Endodermal cell (in vitro differentiated cells): ENCODE data around the gene TMEM255B. TPM values are rescaled to one million over a fixed set of nuclear protein-coding genes. Genes with fewer than 3 reads are reported as not detected.
A peak's percentile ranks its signal among the peaks of the same experiment; 100 is the strongest.

Experiments used
- DNase-seq: peaks from one replicate; pipeline ENCODE4 v3.0.0-alpha.2; 2017
- H3K27ac ChIP-seq: 2 replicates; pipeline ENCODE4 v1.5.1; 2013; ENCODE audit warnings: mild to moderate bottlenecking, low read depth, low read length, moderate library complexity
- H3K27me3 ChIP-seq: 2 replicates; pipeline ENCODE4 v1.6.1; 2013; ENCODE audit warnings: mild to moderate bottlenecking, low read length, moderate library complexity; ENCODE audit not compliant: insufficient read depth, control insufficient read depth, poor library complexity, severe bottlenecking
- H3K36me3 ChIP-seq: 2 replicates; pipeline ENCODE4 v1.7.0; 2013; ENCODE audit warnings: mild to moderate bottlenecking, low read length, moderate library complexity; ENCODE audit not compliant: control insufficient read depth, insufficient read depth
- H3K4me1 ChIP-seq: one replicate; pipeline ENCODE4 v1.7.0; 2013; ENCODE audit warnings: low read length; ENCODE audit not compliant: control insufficient read depth, insufficient read depth
- H3K4me3 ChIP-seq: 2 replicates; pipeline ENCODE4 v1.5.1; 2013; ENCODE audit warnings: mild to moderate bottlenecking, low read length, moderate library complexity
- H3K9ac ChIP-seq: 2 replicates; pipeline ENCODE4 v1.6.1; 2013; ENCODE audit warnings: mild to moderate bottlenecking, low read length, moderate library complexity; ENCODE audit not compliant: poor library complexity, severe bottlenecking; ENCODE audit errors: extremely low read depth
- H3K9me3 ChIP-seq: 2 replicates; pipeline ENCODE4 v1.6.1; 2013; ENCODE audit warnings: mild to moderate bottlenecking, low read length, moderate library complexity; ENCODE audit not compliant: control insufficient read depth
- H3K27ac Mint-ChIP-seq: 2 replicates; pipeline ENCODE4 v1.8.0; 2020; ENCODE audit warnings: mixed read lengths
- H3K27me3 Mint-ChIP-seq: 2 replicates; pipeline ENCODE4 v1.8.0; 2021; ENCODE audit warnings: mild to moderate bottlenecking, mixed read lengths; ENCODE audit not compliant: insufficient read depth
- H3K36me3 Mint-ChIP-seq: 2 replicates; pipeline ENCODE4 v1.8.0; 2020; ENCODE audit warnings: low read depth, mixed read lengths
- H3K4me1 Mint-ChIP-seq: 2 replicates; pipeline ENCODE4 v1.8.0; 2020; ENCODE audit warnings: mixed read lengths
- H3K4me3 Mint-ChIP-seq: 2 replicates; pipeline ENCODE4 v1.8.0; 2020; ENCODE audit warnings: mild to moderate bottlenecking, moderate library complexity, mixed read lengths
- H3K9me3 Mint-ChIP-seq: 2 replicates; pipeline ENCODE4 v1.8.0; 2020; ENCODE audit warnings: mild to moderate bottlenecking, mixed read lengths
- CTCF ChIP-seq: fragments of 200-600 bp; sonication (generic); conservative IDR thresholded peaks from 2 replicates; pipeline ENCODE4 v1.5.0; 2021; ENCODE audit warnings: antibody characterized with exemption, mild to moderate bottlenecking
- WGBS, 2 experiments: methylation state at CpG; one replicate each; pipeline versions ENCODE4 v1.1.5 to v1.1.7; 2013; ENCODE audit warnings: missing lambda C conversion rate in 2 of 2, mixed read lengths in 1 of 2; ENCODE audit not compliant: insufficient coverage in 1 of 2, insufficient read length in 1 of 2; 5-methylcytosine and 5-hydroxymethylcytosine counted together
- total RNA-seq, 2 donors: library from RNA; stranded (reverse); fragmentation: NEBNext Ultra II Directional in 1 of 2; extraction: Animal tissue kit (Norgen Biotek cat#: 25700) in 1 of 2; gene quantifications; 2 replicates in 1 of 2; 3 replicates in 1 of 2; pipeline ENCODE4 v1.2.1, GENCODE V29; 2021

The TMEM255B gene
- total RNA-seq, 2 donors from 2014 or later: 0.55 to 2.1 TPM

DNA sequence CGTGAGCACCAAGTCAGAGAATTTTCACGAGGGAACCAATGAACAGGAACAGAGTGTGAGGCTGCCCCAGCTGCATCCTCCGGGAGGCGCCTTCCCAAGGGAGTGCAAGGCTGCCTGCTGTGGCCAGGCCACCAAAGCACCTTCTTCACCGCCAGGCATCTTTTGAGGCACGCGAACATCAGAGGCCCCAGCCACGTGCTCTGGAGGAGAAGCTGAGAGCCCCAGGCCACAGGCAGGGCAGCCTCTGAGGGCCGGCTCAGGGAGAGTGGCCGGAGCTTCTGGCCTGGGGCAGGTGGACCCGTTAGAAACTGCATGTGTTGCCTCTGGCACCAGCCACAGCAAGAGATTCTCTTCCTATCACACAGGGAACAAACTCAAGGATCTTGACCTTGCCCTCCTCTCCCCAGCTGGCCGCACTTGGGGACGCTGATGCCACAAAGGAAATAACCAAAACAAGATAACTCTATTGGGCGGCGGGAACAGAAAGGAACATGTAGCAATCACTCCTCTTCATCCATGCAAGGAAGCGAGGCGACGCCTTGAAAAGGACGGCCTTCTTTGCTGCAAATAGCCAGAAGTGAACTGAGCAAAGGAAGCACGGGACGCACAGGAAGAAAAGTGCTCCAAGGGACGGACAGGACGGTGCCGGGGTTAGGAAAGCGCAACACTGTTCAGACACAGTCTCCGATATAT is 85.0 kb downstream of the TMEM255B start:
- H3K27ac Mint-ChIP-seq: no peak overlapping the region
- WGBS, 2 experiments: 90 to 93% methylated on average over 20 to 26 of the region's 26 CpGs
- TF ChIP-seq CTCF: peak; percentile 66
- Histone ChIP-seq H3K9me3 (no peaks in the 10 kb centered on the region), H3K4me3 (no peak overlapping the region), H3K36me3 (peaks cover 6% of the 10 kb centered on the region), H3K9ac (no peak overlapping the region), H3K4me1 (no peaks in the 10 kb centered on the region), H3K27me3 (no peaks in the 10 kb centered on the region), H3K27ac (no peak overlapping the region)
- peaks cover 2% of the 10 kb centered on the region for H3K36me3 Mint-ChIP-seq
- DNase-seq: no peak
- no peaks in the 10 kb centered on the region for H3K9me3 Mint-ChIP-seq
- H3K4me3 Mint-ChIP-seq: no peak overlapping the region
- peaks cover 5% of the 10 kb centered on the region for H3K4me1 Mint-ChIP-seq
- no peaks in the 10 kb centered on the region for H3K27me3 Mint-ChIP-seq

- H3K27me3 Mint-ChIP-seq: no peaks in the 10 kb centered on the region
- Histone ChIP-seq H3K4me3 (no peak overlapping the region), H3K27ac (no peak overlapping the region), H3K4me1 (no peaks in the 10 kb centered on the region), H3K9ac (no peak overlapping the region), H3K9me3 (no peaks in the 10 kb centered on the region), H3K36me3 (peaks cover 6% of the 10 kb centered on the region), H3K27me3 (no peaks in the 10 kb centered on the region)
- 87 to 93% methylated on average over 13 of the region's 13 CpGs for WGBS, 2 experiments
- peak; percentile 40 for DNase-seq
- peaks cover 9% of the 10 kb centered on the region for H3K4me1 Mint-ChIP-seq
- H3K27ac Mint-ChIP-seq: no peak overlapping the region
- peaks cover 2% of the 10 kb centered on the region for H3K36me3 Mint-ChIP-seq
- H3K4me3 Mint-ChIP-seq: no peak overlapping the region
- no peak for TF ChIP-seq CTCF
- no peaks in the 10 kb centered on the region for H3K9me3 Mint-ChIP-seq
These were observed 86.0 kb downstream of the TMEM255B start for GRCh38 chr13:113845055-113845454.

GRCh38 chr13:113845723-113846635 is 87.0 kb downstream of the TMEM255B start:
- Histone ChIP-seq H3K27me3 (no peaks in the 10 kb centered on the region), H3K27ac (no peak overlapping the region), H3K4me3 (no peak overlapping the region), H3K9me3 (no peaks in the 10 kb centered on the region), H3K4me1 (no peaks in the 10 kb centered on the region), H3K36me3 (peaks cover 8% of the 10 kb centered on the region), H3K9ac (no peak overlapping the region)
- no peak for TF ChIP-seq CTCF
- peaks cover 9% of the 10 kb centered on the region for H3K4me1 Mint-ChIP-seq
- no peaks in the 10 kb centered on the region for H3K9me3 Mint-ChIP-seq
- no peak overlapping the region for H3K4me3 Mint-ChIP-seq
- no peak overlapping the region for H3K27ac Mint-ChIP-seq
- H3K36me3 Mint-ChIP-seq: peaks cover 2% of the 10 kb centered on the region
- H3K27me3 Mint-ChIP-seq: no peaks in the 10 kb centered on the region
- peak; percentile 29 for DNase-seq
- 95 to 96% methylated on average over 27 to 30 of the region's 30 CpGs for WGBS, 2 experiments
